Calu3 (cell line): ENCODE measurements around the gene FYB2. TPM values are rescaled to one million over a fixed set of nuclear protein-coding genes. Genes with fewer than 3 reads are reported as not detected.

Experiments used
- BruUV-seq: library from RNA; stranded (reverse); fragments of 400-500 nt; replicated peaks from 2 replicates; lab custom pipeline; 2021; lab: Mats Ljungman, UMichigan
- CTCF ChIA-PET: fragments of 300-600 bp; sonication (Branson Sonifier 250); formaldehyde crosslinking; loops from one replicate; lab custom pipeline; 2022; ENCODE audit warnings: antibody characterized with exemption; lab: Charles Lee
- DNase-seq: peaks from one replicate; pipeline ENCODE4 v3.0.0; 2022
- H3K27ac Mint-ChIP-seq: one replicate; pipeline ENCODE4 v1.8.0; 2022; ENCODE audit warnings: mixed read lengths; ENCODE audit not compliant: unreplicated experiment
- H3K27me3 Mint-ChIP-seq: one replicate; pipeline ENCODE4 v1.8.0; 2022; ENCODE audit warnings: mixed read lengths; ENCODE audit not compliant: unreplicated experiment
- H3K36me3 Mint-ChIP-seq: one replicate; pipeline ENCODE4 v1.8.0; 2022; ENCODE audit warnings: mild to moderate bottlenecking, moderate library complexity, mixed read lengths; ENCODE audit not compliant: insufficient read depth, unreplicated experiment
- H3K4me1 Mint-ChIP-seq: one replicate; pipeline ENCODE4 v1.8.0; 2022; ENCODE audit warnings: mild to moderate bottlenecking, low read depth, mixed read lengths; ENCODE audit not compliant: unreplicated experiment
- H3K4me3 Mint-ChIP-seq: one replicate; pipeline ENCODE4 v1.8.0; 2022; ENCODE audit warnings: mild to moderate bottlenecking, low read depth, moderate library complexity, mixed read lengths; ENCODE audit not compliant: unreplicated experiment
- H3K9me3 Mint-ChIP-seq: one replicate; pipeline ENCODE4 v1.8.0; 2022; ENCODE audit warnings: low read depth, mixed read lengths; ENCODE audit not compliant: unreplicated experiment
- intact Hi-C: fragments of 100-400 bp; cut with micrococcal nuclease; formaldehyde crosslinking; loops from one replicate; pipeline ENCODE4 v1.10.0; 2022; ENCODE audit not compliant: unreplicated experiment
- total RNA-seq: library from RNA; stranded (reverse); gene quantifications from 2 replicates; pipeline ENCODE4 v1.2.3, GENCODE V29; 2022
- TF ChIP-seq, protein P1 (sequence below): fragments of 200-600 bp; IDR thresholded peaks from one replicate; pipeline ENCODE4 v1.8.0; 2022; ENCODE audit warnings: antibody characterized with exemption; ENCODE audit not compliant: unreplicated experiment

The FYB2 gene
- total RNA-seq, 1 experiment from 2014 or later: not detected

DNA sequence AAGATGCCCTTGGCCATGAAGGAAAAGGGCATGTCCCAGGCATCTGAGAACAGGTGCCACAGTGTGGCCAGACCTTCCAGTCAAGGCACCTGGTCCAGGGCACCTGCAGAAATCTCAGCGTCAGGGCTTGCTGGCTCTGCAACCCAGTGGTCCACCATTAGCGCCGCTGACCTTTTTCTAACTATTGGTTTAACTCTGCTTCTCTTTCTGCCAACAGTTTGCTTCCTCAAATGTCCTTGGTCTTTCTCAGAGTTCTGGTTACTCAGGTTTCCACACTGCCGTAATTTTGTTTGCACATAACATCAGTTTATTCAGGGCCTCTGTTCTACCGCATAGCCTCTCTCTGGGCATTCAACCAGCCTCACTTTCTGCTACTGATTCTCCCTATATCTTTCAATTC, 16.5 kb upstream of the FYB2 start:
- TF ChIP-seq, protein P1, sequence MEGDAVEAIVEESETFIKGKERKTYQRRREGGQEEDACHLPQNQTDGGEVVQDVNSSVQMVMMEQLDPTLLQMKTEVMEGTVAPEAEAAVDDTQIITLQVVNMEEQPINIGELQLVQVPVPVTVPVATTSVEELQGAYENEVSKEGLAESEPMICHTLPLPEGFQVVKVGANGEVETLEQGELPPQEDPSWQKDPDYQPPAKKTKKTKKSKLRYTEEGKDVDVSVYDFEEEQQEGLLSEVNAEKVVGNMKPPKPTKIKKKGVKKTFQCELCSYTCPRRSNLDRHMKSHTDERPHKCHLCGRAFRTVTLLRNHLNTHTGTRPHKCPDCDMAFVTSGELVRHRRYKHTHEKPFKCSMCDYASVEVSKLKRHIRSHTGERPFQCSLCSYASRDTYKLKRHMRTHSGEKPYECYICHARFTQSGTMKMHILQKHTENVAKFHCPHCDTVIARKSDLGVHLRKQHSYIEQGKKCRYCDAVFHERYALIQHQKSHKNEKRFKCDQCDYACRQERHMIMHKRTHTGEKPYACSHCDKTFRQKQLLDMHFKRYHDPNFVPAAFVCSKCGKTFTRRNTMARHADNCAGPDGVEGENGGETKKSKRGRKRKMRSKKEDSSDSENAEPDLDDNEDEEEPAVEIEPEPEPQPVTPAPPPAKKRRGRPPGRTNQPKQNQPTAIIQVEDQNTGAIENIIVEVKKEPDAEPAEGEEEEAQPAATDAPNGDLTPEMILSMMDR: no peak
- BruUV-seq: no TSS peak
- Mint-ChIP-seq H3K27me3 (peaks cover 22% of the 10 kb centered on the region), H3K9me3 (no peaks in the 10 kb centered on the region), H3K27ac (no peak overlapping the region), H3K4me3 (no peak overlapping the region), H3K36me3 (no peaks in the 10 kb centered on the region), H3K4me1 (no peaks in the 10 kb centered on the region)
- CTCF ChIA-PET: no interaction called here
- no peak for DNase-seq
- intact Hi-C loops: loop anchor here (10.0 kb wide), 1 partner anchor 1209 kb away; no protein-coding TSS in a partner anchor

GRCh38 chr1:56834137-56834900, 15.1 kb upstream of the FYB2 start:
- Mint-ChIP-seq H3K27me3 (peaks cover 26% of the 10 kb centered on the region), H3K4me3 (no peak overlapping the region), H3K36me3 (no peaks in the 10 kb centered on the region), H3K4me1 (no peaks in the 10 kb centered on the region), H3K9me3 (no peaks in the 10 kb centered on the region), H3K27ac (no peak overlapping the region)
- CTCF ChIA-PET: no interaction called here
- DNase-seq: no peak
- intact Hi-C loops: loop anchor here (5.0 to 10.0 kb wide), 2 partner anchors 1210 to 1328 kb away; no protein-coding TSS in a partner anchor
- TF ChIP-seq, protein P1: no peak
- no TSS peak for BruUV-seq

DNA sequence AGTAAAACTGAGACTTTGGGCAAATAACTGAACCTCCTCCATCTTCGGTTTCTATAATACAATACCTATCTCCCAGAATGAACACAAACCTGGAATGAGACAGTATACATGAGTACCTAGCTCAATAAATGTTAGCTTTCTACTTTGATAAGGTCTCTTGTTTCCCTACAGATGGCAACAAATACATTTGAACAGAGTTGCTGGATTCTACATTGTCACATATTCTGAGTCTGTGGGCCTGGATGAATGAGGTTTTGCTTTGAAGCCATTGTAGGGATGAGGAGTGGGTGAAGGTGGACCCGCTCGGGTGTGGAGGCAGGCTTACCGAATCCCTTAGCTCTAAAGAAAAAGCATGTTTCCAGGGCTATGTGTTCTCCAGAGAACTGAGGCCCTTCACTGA, 13.9 kb upstream of the FYB2 start:
- Mint-ChIP-seq H3K9me3 (no peaks in the 10 kb centered on the region), H3K27me3 (peaks cover 38% of the 10 kb centered on the region), H3K4me1 (no peaks in the 10 kb centered on the region), H3K4me3 (no peak overlapping the region), H3K27ac (no peak overlapping the region), H3K36me3 (no peaks in the 10 kb centered on the region)
- CTCF ChIA-PET: no interaction called here
- BruUV-seq: no TSS peak
- TF ChIP-seq, protein P1: no peak
- intact Hi-C loops: loop anchor here (2.0 to 10.0 kb wide), 3 partner anchors 136 to 1329 kb away; no protein-coding TSS in a partner anchor
- no peak for DNase-seq

- BruUV-seq: no TSS peak
- no peak overlapping the region for H3K27ac Mint-ChIP-seq
- H3K4me3 Mint-ChIP-seq: no peak overlapping the region
Observed at GRCh38 chr1:56831871-56832693, 12.9 kb upstream of the FYB2 start.

More at GRCh38 chr1:56831871-56832693, 12.9 kb upstream of the FYB2 start:
- H3K4me1 Mint-ChIP-seq: no peaks in the 10 kb centered on the region
- no peaks in the 10 kb centered on the region for H3K36me3 Mint-ChIP-seq
- H3K9me3 Mint-ChIP-seq: no peaks in the 10 kb centered on the region
- TF ChIP-seq, protein P1: peak; percentile 91
- CTCF ChIA-PET: interaction anchor here (0.6 to 1.0 kb wide), 4 partner anchors 9 to 293 kb away, joined by 3 to 4 read pairs (median 4); no protein-coding TSS in a partner anchor
- DNase-seq: peak; percentile 77
- intact Hi-C loops: loop anchor here (2.0 to 10.0 kb wide), 3 partner anchors 137 to 1330 kb away; no protein-coding TSS in a partner anchor
- peaks cover 42% of the 10 kb centered on the region for H3K27me3 Mint-ChIP-seq
